NCI-H146 treated with DMSO at 0.1 percent for 48 hours (cell line): ENCODE data around the gene BRS3.
"Not testable (repeated sequence)": the region's sequence is repeated elsewhere in the genome, so short reads cannot be mapped to it uniquely, and the experiment has no call there.

Source experiments
- DNase-seq: peaks from one replicate; lab custom pipeline; 2025; ENCODE audit not compliant: unreplicated experiment; lab: John Stamatoyannopoulos, UW

Gene BRS3

DNA sequence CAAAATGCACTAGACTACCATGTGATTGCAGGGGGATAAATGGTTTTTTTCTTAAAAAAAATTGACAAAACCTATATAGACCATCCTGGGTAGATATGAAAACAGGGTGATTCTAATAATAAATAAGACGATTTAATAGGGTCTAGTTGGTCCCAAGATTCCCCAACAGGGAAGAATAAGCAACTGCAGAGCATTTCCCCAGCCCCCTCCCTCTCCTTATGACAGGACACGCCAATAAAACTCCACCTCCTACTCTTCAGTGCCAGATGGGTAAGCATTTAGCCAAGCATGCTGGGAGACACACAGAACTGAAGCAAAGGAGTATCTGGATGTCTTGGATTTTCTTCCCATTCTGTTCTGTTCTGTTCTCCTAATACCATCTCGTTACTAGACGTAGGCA is at the start of gene BRS3:
TSS of gene BRS3 (plus strand) at position 301 of the 400 bp plus-strand sequence. CDS start 168 bp downstream, outside the sequence.
- no peak for DNase-seq

DNA sequence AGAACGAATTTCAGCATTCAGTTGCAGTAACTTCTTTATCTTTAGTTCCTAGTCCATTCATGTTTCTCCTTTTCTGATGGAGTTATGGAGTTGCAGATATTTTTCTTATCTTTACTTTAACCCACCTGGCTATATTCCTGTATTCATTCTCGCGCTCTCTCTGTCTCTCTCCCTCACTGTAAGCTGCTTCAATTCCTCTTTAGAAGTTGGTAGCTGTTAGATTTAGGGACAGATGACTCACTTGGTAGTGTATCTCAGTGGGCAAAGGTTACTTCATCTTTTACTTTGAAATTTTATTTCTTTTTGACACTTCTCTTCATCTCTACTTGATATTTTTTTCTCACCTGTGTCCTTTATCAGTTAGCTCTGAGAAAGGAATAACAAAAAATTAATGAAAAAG is 49.6 kb upstream of the BRS3 start:
- DNase-seq = no peak

DNA sequence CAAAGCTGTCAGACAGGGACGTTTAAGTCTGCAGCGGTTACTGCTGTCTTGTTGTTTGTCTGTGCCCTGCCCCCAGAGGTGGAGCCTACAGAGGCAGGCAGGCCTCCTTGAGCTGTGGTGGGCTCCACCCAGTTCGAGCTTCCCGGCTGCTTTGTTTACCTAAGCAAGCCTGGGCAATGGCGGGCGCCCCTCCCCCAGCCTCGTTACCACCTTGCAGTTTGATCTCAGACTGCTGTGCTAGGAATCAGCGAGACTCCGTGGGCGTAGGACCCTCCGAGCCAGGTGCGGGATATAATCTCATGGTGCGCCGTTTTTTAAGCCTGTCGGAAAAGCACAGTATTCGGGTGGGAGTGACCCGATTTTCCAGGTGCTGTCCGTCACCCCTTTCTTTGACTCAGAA is 42.1 kb upstream of the BRS3 start:
- DNase-seq = not testable (repeated sequence)

DNA sequence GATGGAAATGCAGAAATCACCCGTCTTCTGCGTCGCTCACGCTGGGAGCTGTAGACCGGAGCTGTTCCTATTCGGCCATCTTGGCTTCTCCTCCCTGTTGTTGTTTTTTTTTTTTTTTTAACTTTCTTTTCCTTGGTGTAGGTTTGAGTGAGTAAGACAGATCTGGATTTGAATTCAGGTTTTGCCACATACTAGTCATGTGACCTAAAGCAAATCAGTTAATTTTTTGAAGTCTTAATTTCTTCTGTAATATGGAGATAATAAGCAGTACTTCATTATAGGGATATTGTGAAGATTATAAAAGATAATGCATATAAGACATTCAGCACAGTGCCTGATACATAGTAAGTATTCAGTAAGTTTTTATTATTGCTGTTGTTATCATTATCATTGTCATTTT is 41.5 kb upstream of the BRS3 start:
- no peak for DNase-seq

DNA sequence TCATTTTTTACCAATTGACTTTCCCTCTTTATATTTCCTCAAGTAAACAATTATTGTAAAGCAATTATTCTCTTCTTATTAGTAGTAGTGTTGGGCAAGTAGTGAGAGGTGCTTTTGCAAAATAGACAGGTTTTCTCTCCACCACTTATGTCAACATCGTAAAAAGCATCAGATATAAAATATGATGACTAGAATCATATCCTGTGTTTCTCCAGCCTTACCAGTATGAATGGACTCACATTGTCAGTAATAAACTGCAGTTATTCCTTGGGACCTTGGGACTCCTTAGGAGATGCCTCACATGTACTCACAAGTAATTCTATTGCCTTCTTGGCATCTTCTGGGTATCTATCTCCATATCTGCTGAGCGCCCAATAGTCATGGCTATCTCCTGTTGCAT is 40.4 kb upstream of the BRS3 start:
- no peak for DNase-seq

DNA sequence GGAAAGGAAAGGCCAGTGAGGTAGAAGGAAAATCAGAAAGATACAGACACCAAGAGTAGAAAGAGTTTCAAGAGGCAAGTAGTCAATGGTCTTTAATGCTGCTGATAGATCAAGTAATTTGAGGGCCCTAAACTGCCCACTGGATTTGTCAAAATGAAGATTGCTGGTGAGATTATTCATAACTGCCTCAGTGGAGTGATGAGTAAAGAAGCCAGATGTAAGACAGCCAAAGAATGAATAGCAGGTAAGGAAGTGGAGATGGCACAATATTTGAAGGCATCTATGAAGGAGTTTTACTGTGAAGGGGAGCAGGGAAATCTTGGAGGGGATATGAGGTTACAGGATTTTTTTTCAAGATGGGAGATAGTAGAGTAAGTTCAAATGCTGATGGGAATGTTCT is 39.8 kb upstream of the BRS3 start:
- DNase-seq = no peak

DNA sequence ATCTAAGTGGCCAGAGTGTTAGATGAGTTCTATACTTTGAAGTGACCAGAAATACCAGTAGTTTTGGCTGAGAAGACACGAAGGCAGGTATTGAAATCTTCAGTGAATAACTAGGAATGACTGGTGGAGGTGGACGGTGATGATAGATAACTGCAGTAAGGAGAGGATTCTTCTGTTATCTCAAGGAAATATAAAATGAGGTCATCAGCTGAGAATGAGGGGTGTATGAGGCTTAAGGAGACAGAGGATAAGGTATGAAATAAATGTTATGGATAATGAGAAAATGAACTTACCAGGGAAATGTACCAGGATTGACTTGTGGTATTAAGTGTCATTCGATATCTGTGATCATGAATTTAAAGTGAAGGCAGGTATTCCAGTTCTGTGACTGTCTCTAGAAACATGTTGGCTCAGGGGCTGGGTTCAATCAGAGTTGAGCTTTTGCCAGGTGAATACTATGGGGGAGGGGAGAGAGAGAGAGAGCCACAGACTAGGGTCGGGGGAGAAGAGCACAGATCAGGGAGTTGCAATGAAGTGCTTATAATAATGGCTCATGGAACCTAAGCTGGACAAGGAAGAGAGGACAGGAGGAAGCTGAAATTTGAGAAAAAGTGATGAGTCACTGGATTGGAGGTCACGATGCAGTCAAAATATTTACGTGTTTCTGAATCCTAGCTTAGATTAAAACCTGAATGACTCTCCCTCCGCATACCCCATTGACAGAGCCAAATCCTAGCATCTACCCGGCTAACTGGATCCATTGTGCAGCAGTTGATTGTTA is 37.5 kb upstream of the BRS3 start:
- DNase-seq = no peak

DNA sequence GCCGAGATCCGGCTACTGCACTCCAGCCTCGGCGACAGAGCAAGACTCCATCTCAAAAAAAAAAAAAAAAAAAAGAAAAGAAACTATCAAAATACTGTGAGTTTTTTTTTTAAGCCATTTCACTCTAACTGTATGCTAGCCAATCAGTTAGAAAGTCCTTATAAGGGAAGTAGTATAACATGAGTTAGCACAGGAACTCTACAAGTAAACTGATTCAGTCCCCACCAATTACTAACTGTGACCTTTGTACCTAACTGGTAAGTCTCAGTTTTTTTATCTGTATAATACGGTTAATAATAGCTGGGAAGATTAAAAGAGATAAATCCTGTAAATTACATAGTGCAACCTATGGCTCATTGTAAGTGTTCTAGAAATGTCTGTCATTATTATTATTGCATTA is 35.1 kb upstream of the BRS3 start:
- no peak for DNase-seq

DNA sequence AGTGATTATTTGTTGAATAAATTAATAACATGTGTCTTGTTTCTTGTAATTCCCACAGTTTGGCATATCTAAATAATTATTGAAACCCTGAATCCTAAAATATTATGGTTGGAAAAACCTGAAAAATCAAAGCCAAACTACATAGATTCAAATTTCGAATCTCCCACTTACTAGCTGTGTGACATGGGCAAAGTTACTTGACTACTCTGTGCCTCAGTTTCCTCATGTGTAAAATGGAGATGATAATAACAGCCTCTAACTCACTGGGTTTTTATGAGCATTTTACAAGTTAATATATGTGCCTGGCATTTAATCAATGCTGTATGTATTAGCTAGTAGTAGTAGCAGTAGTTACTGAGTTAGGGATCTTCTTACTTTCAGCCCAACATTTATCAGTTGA is 34.6 kb upstream of the BRS3 start:
- no peak for DNase-seq

DNA sequence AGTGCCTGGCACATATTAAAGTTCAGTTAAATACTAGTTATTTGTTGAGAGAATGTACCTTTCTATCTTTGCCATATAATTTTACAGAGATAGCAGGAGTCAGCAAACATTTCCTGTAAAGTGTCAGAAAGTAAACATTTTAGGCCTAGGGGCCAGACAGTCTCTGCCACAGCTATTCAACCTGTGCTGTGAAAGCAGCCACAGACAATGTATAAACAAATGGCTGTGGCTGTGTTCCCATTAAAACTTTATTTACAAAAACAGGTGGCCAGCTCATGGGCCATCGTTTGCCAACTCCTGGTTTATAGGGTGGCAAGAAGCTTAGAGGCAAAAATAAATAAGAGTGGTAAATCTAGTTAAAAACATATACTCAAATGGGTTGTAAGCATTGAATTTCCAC is 34.0 kb upstream of the BRS3 start:
- DNase-seq = peak; percentile 8

DNA sequence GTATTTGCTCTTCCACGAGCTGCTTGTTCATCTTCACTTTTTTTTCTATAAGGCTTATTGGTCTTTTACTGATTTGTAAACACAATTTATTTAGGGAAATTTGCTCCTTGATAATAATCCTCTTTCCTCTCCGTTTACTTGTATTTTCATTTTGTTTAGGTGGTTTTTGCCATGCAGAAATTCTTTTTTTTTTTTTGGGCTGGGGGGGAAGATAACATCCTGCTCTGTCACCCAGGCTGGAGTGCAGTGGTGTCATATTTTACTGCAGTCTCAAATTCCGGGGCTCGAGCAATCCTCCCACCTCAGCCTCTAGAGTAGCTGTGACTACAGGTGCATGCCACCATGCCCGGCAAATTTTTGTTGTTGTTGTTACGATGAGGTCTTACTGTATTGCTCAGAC is 31.6 kb upstream of the BRS3 start:
- no peak for DNase-seq

DNA sequence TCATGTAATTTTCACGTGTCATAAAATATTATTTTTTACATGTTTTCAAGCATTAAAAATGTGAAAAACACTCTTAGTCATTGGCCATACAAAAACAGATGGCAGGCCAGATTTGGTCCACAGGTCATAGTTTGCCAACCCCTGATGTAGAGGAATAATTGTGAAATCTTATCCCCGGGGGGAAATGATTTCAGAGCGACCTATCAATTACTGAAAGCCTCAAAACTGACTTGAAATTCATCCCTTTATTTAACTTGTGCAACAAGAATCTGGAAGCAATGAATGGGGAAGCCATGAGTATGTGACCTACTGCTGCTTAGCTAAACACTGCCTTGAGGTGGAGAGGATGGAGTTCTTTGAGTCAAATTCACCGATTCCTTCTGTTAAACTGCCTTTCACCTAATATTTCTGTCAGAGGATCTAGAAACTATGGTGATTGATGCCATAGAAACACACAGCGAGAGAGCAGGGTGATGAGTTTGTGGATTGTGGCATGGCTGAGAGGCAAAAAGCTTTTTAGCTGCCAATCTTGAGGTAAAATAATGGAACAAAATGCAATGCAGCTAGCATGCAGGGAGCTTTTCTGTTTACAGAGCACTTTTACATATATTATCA is 30.3 kb upstream of the BRS3 start:
- DNase-seq = peak; percentile 73

DNA sequence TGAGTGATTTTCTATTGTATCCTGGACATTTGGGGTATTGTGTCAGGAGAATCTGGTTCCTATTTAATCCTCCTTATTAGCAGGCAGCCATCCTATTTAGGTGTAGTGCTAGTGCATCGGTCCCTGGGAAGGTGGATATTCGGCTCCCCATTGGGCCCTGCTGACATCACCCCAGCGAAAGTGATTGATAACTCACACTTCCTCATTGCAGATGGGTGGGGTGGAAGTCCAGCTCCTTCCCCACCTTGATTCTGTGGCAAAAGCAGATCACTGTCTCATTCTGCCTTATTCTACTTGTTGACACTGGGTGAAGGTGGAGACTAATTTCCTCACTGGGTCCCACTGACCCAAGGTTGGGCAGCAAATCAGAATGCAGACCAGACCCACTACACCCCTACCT is 23.2 kb upstream of the BRS3 start:
- no peak for DNase-seq

DNA sequence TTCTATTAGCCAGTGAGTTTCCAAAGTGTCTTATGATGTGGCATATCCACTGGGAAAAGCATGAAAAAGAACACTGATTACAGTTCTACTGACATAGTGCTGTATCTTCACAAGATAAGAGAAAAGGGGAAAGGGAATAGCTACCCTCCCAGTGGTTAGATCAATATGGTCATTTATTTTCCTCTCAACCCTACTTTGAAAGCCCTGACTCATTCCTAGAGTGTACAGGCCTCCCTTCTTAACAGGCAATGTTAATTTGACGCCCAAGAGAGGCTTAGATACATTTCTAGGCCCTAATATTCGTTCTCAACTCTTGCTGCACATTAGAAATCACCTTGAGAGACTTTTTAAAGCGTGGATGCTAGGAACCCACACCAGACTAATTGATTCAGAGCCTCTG is 20.4 kb upstream of the BRS3 start:
- no peak for DNase-seq

DNA sequence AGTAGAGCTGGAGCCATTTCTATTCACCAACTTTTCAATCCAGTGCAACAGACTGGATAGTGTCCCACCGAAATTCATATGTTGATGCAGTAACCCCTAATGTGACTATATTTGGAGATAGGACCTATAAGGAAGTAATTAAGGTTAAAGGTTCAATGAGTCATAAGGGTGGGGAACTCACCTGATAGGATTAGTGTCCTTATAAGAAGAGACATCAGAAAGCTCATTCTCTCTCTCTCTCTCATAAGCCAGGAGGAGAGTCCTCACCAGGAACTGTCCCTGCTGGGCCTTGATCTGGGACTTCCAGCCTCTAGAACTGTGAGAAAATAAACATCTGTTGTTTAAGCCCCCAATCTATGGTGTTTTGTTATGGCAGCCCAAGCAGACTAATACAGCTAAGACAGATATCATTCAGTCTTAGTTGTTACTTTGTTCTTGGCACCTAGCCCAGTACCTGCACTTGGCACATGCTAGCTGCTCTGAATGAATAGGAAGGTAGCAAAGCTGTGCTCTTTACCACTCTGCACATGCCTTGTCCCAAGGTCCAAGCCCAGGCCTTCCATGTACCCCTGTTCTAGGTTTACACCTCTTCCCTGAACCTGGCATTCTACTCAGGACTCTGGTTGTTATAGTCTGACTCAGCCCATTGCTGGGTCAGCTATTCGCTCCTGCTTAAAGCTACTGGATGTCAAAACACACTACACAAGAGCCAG is 19.2 kb upstream of the BRS3 start:
- no peak for DNase-seq

DNA sequence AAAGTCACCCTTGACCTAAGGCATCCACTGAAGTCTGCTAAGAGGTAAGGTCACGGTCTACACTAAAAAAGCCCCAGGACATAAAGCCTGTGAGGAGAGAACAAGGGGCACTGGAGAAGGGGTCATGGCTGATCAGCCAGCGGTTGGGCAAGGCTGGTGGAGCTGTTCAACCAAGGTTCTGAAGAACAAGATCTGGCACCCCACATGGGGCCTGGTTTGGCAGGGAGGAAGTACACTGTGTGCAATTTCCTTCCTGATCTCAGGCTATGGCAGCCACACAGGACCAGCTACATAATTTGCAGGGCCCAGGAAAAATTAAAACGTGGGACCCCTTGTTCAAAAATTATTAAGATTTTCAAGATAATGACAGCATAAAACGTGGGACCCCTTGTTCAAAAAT is 14.1 kb upstream of the BRS3 start:
- DNase-seq = no peak

DNA sequence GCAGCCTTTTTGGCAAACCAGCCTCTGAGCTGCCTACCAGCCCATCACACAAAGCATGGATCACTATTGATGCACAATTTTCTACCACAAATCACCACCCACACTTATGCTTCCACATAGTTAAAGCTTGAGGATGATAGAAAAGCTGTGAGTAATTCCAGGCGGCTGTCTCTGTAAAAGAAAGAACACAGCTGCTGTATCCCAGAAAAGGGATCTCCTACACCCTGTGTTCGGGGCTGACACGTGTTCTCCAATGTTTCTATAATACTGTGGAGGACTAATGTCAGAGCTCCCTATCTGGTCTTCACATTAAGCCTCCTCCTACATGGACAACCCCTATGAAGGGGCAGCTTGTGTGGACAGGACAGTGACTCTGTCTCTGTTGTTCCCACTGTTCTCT is 12.5 kb upstream of the BRS3 start:
- DNase-seq = no peak

DNA sequence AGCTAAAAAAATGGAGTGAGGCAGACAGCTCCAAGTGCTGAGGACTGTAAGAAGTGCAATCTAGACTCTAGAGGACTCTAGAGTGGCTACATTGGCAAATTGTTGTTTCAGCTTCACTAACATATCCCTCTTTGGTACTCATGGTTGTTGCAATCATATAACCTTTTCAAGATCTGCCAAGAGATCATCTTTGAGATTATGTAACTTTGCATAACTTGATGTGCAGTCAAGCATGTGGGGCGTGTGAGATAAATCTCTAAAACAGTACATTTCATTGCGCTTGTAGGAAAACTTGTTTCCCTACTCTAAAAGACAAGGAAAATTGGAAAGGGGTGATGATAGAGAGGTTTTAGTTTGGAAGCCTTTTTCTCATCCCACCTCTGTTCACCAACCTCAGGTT is 11.2 kb upstream of the BRS3 start:
- no peak for DNase-seq

DNA sequence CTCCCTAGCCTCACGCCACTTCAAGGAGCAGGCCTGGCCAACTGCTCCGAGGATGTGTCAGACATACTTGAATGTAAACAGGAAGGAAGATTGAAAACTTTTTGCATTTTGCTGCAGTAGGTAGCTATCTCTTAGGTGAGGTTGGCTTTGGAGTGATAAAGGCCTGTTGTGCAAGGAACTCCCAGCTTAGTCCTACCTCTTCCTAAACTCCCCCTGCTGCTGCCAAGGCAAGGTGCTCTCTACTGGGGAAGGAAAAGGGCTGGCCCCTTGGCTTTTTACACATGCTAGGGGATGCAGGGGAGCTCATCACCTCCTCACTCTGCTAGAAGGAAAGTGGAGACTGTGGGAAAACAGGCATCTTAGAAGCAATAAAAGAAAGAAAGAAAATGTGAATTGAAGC is 10.7 kb upstream of the BRS3 start:
- no peak for DNase-seq

DNA sequence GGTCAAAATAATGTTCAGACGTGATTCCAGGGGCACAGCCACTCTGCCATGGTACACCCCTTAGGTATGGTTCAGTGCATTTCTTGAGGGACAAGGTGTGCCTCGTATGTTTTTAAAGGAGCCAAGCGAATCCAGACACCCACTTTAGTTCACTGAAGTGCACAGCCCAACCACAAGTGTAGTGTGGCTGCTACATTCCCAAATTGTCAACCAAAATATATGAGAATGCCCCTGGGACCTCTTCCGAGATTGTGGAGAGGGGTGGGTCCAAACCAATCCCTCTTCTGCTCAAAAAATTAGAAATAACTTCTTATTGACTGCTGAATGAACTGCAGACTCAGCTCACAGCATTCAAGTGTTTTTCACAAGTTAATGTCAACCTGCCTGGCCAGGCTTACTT is 7.4 kb upstream of the BRS3 start:
- DNase-seq = no peak

DNA sequence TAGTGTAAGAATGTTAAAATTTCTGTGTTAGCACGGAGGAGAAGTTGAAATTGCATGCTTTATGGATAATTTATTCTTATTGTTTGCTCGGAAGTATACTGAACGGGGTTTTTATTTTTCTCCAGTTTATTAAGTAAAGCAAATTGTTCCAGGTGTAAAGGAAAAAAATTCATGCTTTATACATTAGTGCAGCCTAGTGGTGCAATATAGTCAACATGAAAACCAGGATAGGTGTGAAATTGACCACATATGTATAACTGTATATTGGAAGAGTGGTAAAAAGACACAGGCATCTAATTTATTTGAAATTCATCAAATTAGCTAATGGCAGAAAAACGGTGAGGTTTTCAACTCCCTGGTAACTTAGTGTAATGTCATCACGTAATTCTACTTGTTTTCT is 959 bp downstream of the BRS3 start:
- DNase-seq = no peak

DNA sequence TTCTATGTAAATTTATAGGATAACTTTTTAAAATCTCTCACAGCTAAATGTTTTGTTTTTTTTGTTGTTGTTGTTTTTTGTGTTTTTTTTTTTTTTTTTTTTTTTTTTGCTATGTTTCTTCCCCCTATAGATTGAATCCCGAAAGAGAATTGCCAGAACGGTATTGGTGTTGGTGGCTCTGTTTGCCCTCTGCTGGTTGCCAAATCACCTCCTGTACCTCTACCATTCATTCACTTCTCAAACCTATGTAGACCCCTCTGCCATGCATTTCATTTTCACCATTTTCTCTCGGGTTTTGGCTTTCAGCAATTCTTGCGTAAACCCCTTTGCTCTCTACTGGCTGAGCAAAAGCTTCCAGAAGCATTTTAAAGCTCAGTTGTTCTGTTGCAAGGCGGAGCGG is 4.1 kb downstream of the BRS3 start:
- DNase-seq = no peak
